H1 (cell line): Measurements from ENCODE around the gene OGN.

Experiments used
- RFX5 ChIP-seq: IDR thresholded peaks from 2 replicates; pipeline ENCODE4 v1.6.1; 2011; ENCODE audit warnings: low read depth, low read length, improper control_type of control experiment, borderline replicate concordance
- TF ChIP-seq, protein P1 (sequence below), 3 experiments: IDR thresholded peaks; 1 replicate in 2 of 3; 2 replicates in 1 of 3; pipeline versions ENCODE4 v1.5.1 to v1.6.1; 2011; ENCODE audit warnings: low read length in 3 of 3, mild to moderate bottlenecking in 3 of 3, inconsistent platforms in 2 of 3, low read depth in 1 of 3, moderate library complexity in 1 of 3; ENCODE audit not compliant: insufficient read depth in 1 of 3; ENCODE audit errors: control extremely low read depth in 1 of 3

DNA sequence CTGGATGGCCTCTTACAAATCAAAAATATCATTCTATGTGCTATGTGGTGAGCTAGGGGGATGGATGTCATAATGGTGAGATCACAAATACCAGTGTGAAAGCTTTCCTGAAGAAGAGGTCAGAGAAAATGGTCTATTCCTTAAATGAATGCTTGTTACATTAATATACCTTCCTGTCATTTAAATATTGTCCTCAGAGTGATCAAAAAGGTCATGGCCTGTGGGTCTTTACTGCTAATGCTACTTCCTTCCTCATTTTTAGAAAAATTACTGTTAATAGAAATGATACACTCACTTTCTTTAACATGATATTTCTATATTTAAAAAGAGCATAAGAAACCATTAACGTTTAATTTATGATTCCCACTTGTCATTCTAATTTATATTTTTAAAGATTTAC lies 10.2 kb upstream of the OGN start:
- TF ChIP-seq RFX5, result no peak
- TF ChIP-seq, protein P1, sequence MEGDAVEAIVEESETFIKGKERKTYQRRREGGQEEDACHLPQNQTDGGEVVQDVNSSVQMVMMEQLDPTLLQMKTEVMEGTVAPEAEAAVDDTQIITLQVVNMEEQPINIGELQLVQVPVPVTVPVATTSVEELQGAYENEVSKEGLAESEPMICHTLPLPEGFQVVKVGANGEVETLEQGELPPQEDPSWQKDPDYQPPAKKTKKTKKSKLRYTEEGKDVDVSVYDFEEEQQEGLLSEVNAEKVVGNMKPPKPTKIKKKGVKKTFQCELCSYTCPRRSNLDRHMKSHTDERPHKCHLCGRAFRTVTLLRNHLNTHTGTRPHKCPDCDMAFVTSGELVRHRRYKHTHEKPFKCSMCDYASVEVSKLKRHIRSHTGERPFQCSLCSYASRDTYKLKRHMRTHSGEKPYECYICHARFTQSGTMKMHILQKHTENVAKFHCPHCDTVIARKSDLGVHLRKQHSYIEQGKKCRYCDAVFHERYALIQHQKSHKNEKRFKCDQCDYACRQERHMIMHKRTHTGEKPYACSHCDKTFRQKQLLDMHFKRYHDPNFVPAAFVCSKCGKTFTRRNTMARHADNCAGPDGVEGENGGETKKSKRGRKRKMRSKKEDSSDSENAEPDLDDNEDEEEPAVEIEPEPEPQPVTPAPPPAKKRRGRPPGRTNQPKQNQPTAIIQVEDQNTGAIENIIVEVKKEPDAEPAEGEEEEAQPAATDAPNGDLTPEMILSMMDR (IDR thresholded peaks at IDR 0.05; ENCODE audit: control extremely low read depth in 1 of 3, insufficient read depth in 1 of 3, low read depth in 1 of 3, low read length in 3 of 3), result no peak
